Testis (tissue), 3 donors: ENCODE data around the gene POLD4. TPM values are rescaled to one million over a fixed set of nuclear protein-coding genes. Genes with fewer than 3 reads are reported as not detected.

Experiments used
- DNase-seq: peaks from one replicate; pipeline ENCODE4 v3.0.0-alpha.2; 2019
- H3K27ac ChIP-seq, 2 donors: fragments of 200-600 bp; sonication (generic); one replicate each; pipeline ENCODE4 v1.5.1; 2019
- H3K27me3 ChIP-seq: fragments of 200-600 bp; sonication (generic); one replicate; pipeline ENCODE4 v1.5.1; 2019
- H3K36me3 ChIP-seq: fragments of 200-600 bp; sonication (generic); one replicate; pipeline ENCODE4 v1.5.1; 2017; ENCODE audit warnings: low read depth; ENCODE audit errors: missing control alignments
- H3K4me1 ChIP-seq: fragments of 200-600 bp; sonication (generic); one replicate; pipeline ENCODE4 v1.5.1; 2019
- H3K4me3 ChIP-seq, 2 donors: fragments of 200-600 bp; sonication (generic); one replicate each; pipeline ENCODE4 v1.5.1; 2017 to 2019
- H3K9me3 ChIP-seq: fragments of 200-600 bp; sonication (generic); one replicate; pipeline ENCODE4 v1.5.1; 2017
- POLR2A ChIP-seq: fragments of 450-650 bp; IDR thresholded peaks from one replicate; pipeline ENCODE4 v1.6.1; 2017; ENCODE audit warnings: antibody characterized with exemption, mild to moderate bottlenecking, moderate library complexity
- WGBS, 2 donors: methylation state at CpG; one replicate each; pipeline ENCODE4 v1.1.5; 2018; 5-methylcytosine and 5-hydroxymethylcytosine counted together
- intact Hi-C: fragments of 100-400 bp; cut with DNase I; formaldehyde crosslinking; loops from one replicate; pipeline ENCODE4 v1.15.1; 2023; ENCODE audit warnings: low total_unique reads
- polyA plus RNA-seq: library from polyadenylated mRNA; stranded (reverse); fragments of 350-450 nt; fragmentation: Illumina TruSeq; extraction: RNeasy Lipid Tissue Mini Kit (QIAGEN cat#74804); gene quantifications from one replicate; pipeline ENCODE4 v1.2.3, GENCODE V29; 2014; ENCODE audit warnings: low read depth, low replicate concordance; ENCODE audit not compliant: insufficient read depth
- total RNA-seq, 2 donors: library from RNA; depleted of rRNA; stranded (reverse); fragments of >200 nt; gene quantifications; one replicate each; pipeline ENCODE4 v1.2.3, GENCODE V29; 2016
- TF ChIP-seq, protein P1 (sequence below), 3 experiments: fragments of 450-650 bp in 2 of 3; fragments of 200-600 bp in 1 of 3; sonication (generic) in 1 of 3; IDR thresholded peaks; one replicate each; pipeline ENCODE4 v1.5.1; 2016 to 2019; ENCODE audit warnings: antibody characterized with exemption in 3 of 3, mild to moderate bottlenecking in 2 of 3, moderate library complexity in 1 of 3

POLD4 gene
- total and polyA plus RNA-seq, 3 donors from 2014 or later, result 53.8 to 59.1 (median 54.6) TPM

DNA sequence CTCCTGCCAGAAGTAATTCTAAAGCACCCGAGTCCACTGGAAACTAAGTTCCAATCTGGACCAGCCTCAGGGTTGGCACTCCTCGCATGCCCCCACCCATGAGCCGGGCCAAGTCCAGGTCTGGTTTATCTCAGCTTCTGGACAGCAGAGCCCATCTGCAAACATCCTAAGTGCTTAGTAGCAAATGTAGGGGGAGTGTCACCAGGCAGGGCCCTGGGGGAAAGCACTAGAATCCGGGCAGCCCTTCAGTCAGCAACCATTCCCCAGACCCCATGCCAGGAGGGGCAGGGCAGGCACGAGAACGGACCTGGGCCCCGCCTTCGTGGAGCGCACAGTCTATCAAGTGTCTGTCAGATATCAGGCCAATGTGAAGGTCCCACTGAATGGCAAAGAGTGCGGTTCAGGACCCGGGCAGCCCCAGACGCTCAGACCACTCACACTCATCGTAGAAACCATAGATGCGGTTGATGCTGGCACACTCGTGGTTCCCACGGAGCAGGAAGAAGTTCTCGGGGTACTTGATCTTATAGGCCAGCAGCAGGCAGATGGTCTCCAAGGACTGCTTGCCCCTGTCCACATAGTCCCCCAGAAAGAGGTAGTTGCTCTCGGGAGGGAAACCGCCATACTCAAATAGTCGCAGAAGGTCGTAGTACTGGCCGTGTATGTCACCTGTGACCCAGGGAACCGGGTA, 47.0 kb upstream of the POLD4 start:
- peak overlapping the region in 1 of 2 donors; percentile 92 for H3K27ac ChIP-seq
- peak overlapping the region; percentile 88 to 93 for H3K4me3 ChIP-seq
- H3K4me1 ChIP-seq, result peaks cover 16% of the 10 kb centered on the region
- intact Hi-C loops, result loop anchor here (10.0 kb wide), 1 partner anchor 84 kb away; the partner anchor contains the start of gene AIP
- no peak for TF ChIP-seq POLR2A
- TF ChIP-seq, protein P1, sequence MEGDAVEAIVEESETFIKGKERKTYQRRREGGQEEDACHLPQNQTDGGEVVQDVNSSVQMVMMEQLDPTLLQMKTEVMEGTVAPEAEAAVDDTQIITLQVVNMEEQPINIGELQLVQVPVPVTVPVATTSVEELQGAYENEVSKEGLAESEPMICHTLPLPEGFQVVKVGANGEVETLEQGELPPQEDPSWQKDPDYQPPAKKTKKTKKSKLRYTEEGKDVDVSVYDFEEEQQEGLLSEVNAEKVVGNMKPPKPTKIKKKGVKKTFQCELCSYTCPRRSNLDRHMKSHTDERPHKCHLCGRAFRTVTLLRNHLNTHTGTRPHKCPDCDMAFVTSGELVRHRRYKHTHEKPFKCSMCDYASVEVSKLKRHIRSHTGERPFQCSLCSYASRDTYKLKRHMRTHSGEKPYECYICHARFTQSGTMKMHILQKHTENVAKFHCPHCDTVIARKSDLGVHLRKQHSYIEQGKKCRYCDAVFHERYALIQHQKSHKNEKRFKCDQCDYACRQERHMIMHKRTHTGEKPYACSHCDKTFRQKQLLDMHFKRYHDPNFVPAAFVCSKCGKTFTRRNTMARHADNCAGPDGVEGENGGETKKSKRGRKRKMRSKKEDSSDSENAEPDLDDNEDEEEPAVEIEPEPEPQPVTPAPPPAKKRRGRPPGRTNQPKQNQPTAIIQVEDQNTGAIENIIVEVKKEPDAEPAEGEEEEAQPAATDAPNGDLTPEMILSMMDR (IDR thresholded peaks at IDR 0.05), result no peak
- no peaks in the 10 kb centered on the region for H3K27me3 ChIP-seq
- H3K36me3 ChIP-seq, result no peaks in the 10 kb centered on the region
- WGBS, 2 donors, result 31 to 37% methylated on average over 3 to 23 of the region's 23 CpGs
- H3K9me3 ChIP-seq, result no peaks in the 10 kb centered on the region
- peak; percentile 43 for DNase-seq

DNA sequence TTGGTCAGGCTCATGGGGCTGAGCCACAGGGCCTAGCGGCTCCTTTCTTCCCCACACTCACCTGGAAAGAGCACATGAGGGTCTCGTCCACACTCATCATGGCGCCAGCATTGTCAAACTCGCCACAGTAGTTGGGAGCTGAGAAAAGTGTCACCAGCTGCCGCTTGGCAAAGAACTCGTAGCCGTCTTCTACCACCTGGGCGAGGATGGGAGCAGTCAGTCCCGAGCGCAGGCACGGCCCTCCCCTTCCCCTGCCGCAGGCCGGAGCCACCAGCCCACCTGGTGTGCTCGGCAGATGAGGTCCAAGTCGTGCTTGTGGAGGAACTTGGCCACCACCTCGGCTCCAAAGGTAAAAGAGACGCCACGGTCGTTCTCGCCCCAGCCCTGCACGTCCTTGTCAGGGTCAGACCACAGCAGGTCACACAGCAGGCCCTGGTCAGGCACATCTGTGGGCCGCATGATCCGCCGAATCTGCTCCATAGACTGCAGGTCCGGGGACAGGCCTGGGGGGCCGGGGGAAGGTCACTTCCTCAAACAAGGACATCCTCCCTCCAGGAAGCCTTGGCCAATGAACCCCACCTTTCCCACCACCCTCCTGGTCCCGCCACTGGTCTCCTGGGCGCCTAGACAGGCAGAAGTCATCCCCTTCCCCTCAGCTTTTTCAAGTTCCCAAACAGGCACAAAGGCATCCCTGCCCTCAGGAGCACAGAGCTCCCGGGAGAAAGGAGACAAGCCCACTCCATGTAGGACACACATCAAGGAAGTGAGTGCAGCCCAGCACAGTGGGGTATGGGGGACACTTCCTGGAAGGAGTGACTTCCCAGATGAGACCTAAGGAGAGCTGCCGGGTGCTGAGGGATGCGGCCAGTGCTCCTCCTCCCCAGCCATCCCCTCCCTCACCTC, 45.6 kb upstream of the POLD4 start:
- DNase-seq, result no peak
- H3K27me3 ChIP-seq, result no peaks in the 10 kb centered on the region
- WGBS, 2 donors, result 83 to 89% methylated on average over 26 to 31 of the region's 31 CpGs
- no peaks in the 10 kb centered on the region for H3K9me3 ChIP-seq
- no peaks in the 10 kb centered on the region for H3K36me3 ChIP-seq
- TF ChIP-seq, protein P1 (IDR thresholded peaks at IDR 0.05), result no peak
- no peak for TF ChIP-seq POLR2A
- intact Hi-C loops, result no loop called here
- peaks cover 16% of the 10 kb centered on the region for H3K4me1 ChIP-seq
- H3K27ac ChIP-seq, result no peak overlapping the region
- H3K4me3 ChIP-seq, result no peak overlapping the region

DNA sequence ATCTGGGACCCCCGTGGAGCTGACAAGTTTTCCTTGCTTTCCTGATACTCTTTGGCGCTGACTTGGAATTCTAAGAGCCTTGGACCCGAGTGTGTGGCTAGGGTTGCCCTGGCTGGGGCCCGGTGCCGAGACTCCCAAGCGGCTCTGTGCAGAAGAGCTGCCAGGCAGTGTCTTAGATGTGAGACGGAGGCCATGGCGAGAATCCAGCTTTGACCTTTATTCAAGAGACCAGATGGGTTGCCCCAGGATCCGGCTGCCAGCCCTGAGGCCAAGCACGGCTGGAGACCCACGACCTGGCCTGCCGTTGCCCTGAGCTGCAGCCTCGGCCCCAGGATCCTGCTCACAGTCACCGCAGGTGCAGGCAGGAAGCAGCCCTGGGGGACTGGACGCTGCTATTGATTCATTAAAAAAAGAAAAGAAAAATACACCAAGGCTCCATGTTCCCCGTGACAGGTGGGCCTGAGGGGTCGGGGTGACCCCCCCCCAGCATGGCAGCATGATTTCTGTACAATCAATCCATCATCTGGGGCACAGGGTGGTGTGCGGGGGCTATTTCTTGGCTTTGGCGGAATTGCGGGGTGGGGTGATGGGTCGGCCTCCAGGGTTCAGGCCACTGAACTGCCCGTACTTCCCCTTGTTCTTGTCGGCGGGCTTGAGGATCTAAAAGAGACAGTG, 44.8 kb upstream of the POLD4 start:
- no peak overlapping the region for H3K4me3 ChIP-seq
- WGBS, 2 donors, result 84 to 86% methylated on average over 22 to 24 of the region's 24 CpGs
- no peak for DNase-seq
- intact Hi-C loops, result no loop called here
- TF ChIP-seq, protein P1 (IDR thresholded peaks at IDR 0.05), result no peak
- TF ChIP-seq POLR2A, result no peak
- H3K27ac ChIP-seq, result no peak overlapping the region
- H3K4me1 ChIP-seq, result peaks cover 16% of the 10 kb centered on the region
- H3K36me3 ChIP-seq, result no peaks in the 10 kb centered on the region
- H3K9me3 ChIP-seq, result no peaks in the 10 kb centered on the region
- H3K27me3 ChIP-seq, result no peaks in the 10 kb centered on the region

DNA sequence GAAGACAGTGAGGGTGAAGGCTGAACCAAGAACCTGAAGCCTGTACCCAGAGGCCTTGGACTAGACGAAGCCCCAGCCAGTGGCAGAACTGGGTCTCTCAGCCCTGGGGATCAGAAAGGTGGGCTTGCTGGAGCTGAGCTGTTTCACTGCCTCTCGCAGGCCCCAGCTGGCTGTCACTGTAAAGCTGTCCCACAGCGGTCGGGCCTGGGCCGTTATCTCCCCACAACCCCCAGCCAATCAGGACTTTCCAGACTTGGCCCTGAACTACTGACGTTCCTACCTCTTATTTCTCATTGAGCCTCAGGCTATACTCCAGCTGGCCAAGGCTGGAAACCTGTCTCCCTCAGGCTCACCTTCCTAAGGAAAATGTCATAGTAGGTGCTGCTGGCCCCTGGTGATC, 44.2 kb upstream of the POLD4 start:
- Histone ChIP-seq H3K4me1 (peaks cover 19% of the 10 kb centered on the region), H3K27ac (no peak overlapping the region), H3K4me3 (no peak overlapping the region), H3K27me3 (no peaks in the 10 kb centered on the region), H3K36me3 (no peaks in the 10 kb centered on the region), H3K9me3 (no peaks in the 10 kb centered on the region)
- 71 to 80% methylated on average over 5 to 6 of the region's 6 CpGs for WGBS, 2 donors
- no peak for TF ChIP-seq POLR2A
- TF ChIP-seq, protein P1 (IDR thresholded peaks at IDR 0.05), result no peak
- DNase-seq, result no peak
- intact Hi-C loops, result no loop called here
